ENCODE data around the gene FLNB.

GRCh38 chr3:58180940-58181587 is 172.8 kb downstream of the FLNB start:
- no peak for TF ChIP-seq ZNF17 (CRISPR knock-in tag; IDR thresholded peaks at IDR 0.05)
- TF ChIP-seq MLX (CRISPR knock-in tag; IDR thresholded peaks at IDR 0.05) = no peak
- no peak for TF ChIP-seq PHF20 (CRISPR knock-in tag; IDR thresholded peaks at IDR 0.05)
- TF ChIP-seq, protein P1, sequence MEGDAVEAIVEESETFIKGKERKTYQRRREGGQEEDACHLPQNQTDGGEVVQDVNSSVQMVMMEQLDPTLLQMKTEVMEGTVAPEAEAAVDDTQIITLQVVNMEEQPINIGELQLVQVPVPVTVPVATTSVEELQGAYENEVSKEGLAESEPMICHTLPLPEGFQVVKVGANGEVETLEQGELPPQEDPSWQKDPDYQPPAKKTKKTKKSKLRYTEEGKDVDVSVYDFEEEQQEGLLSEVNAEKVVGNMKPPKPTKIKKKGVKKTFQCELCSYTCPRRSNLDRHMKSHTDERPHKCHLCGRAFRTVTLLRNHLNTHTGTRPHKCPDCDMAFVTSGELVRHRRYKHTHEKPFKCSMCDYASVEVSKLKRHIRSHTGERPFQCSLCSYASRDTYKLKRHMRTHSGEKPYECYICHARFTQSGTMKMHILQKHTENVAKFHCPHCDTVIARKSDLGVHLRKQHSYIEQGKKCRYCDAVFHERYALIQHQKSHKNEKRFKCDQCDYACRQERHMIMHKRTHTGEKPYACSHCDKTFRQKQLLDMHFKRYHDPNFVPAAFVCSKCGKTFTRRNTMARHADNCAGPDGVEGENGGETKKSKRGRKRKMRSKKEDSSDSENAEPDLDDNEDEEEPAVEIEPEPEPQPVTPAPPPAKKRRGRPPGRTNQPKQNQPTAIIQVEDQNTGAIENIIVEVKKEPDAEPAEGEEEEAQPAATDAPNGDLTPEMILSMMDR (CRISPR knock-in tag; IDR thresholded peaks at IDR 0.05) = no peak
- no peak for TF ChIP-seq REST (IDR thresholded peaks at IDR 0.05; ENCODE audit: borderline replicate concordance in 1 of 2, low read depth in 1 of 2, low read length in 2 of 2)
